GM18868 (cell line): ENCODE data around the gene RGS5.
A peak's percentile ranks its signal among the peaks of the same experiment; 100 is the strongest.
"Not testable (repeated sequence)": the region's sequence is repeated elsewhere in the genome, so short reads cannot be mapped to it uniquely, and the experiment has no call there.

Experiments
- ATAC-seq: cut with Tn5 transposase; IDR thresholded peaks from one replicate; pipeline ENCODE4 v1.9.1; 2021; ENCODE audit warnings: mild to moderate bottlenecking, moderate library complexity; ENCODE audit not compliant: unreplicated experiment

Gene RGS5

GRCh38 chr1:163202833-163203451 lies at the start of gene RGS5:
Gene RGS5, minus strand, starts transcription at chr1:163202916. Its CDS starts 81 bp downstream, at chr1:163202835.
- ATAC-seq: no peak

- ATAC-seq: no peak
Measured at GRCh38 chr1:163250382-163250974, 47.8 kb upstream of the RGS5 start.

- no peak for ATAC-seq
Measured at GRCh38 chr1:163248064-163248463, 45.3 kb upstream of the RGS5 start.

- ATAC-seq: not testable (repeated sequence)
Measured at GRCh38 chr1:163244648-163245047, 41.9 kb upstream of the RGS5 start.

GRCh38 chr1:163241746-163242145 lies 39.0 kb upstream of the RGS5 start:
- no peak for ATAC-seq

GRCh38 chr1:163240705-163241104 lies 38.0 kb upstream of the RGS5 start:
- no peak for ATAC-seq

- not testable (repeated sequence) for ATAC-seq
Measured at GRCh38 chr1:163233643-163234042, 30.9 kb upstream of the RGS5 start.

- no peak for ATAC-seq
Measured at GRCh38 chr1:163231385-163231784, 28.7 kb upstream of the RGS5 start.

- no peak for ATAC-seq
Measured at GRCh38 chr1:163230827-163231226, 28.1 kb upstream of the RGS5 start.

GRCh38 chr1:163228271-163228670 lies 25.6 kb upstream of the RGS5 start:
- ATAC-seq: not testable (repeated sequence)

GRCh38 chr1:163227126-163227525 lies 24.4 kb upstream of the RGS5 start:
- no peak for ATAC-seq

GRCh38 chr1:163213626-163214025 lies 10.9 kb upstream of the RGS5 start:
- no peak for ATAC-seq

GRCh38 chr1:163211667-163212066 lies 9.0 kb upstream of the RGS5 start:
- ATAC-seq: no peak

- no peak for ATAC-seq
Measured at GRCh38 chr1:163205513-163205912, 2.8 kb upstream of the RGS5 start.

- no peak for ATAC-seq
Measured at GRCh38 chr1:163203561-163203960, 845 bp upstream of the RGS5 start.

- ATAC-seq: no peak
Measured at GRCh38 chr1:163201906-163202305, 810 bp downstream of the RGS5 start.

GRCh38 chr1:163197022-163197421 lies 5.7 kb downstream of the RGS5 start:
- ATAC-seq: no peak

- ATAC-seq: no peak
Measured at GRCh38 chr1:163196449-163196787, 6.3 kb downstream of the RGS5 start.

GRCh38 chr1:163195728-163196448 lies 6.8 kb downstream of the RGS5 start:
- no peak for ATAC-seq

GRCh38 chr1:163191301-163191700 lies 11.4 kb downstream of the RGS5 start:
- peak; percentile 83 for ATAC-seq

GRCh38 chr1:163188947-163189346 lies 13.8 kb downstream of the RGS5 start:
- ATAC-seq: no peak

GRCh38 chr1:163187849-163188248 lies 14.9 kb downstream of the RGS5 start:
- no peak for ATAC-seq
